Renal cortical epithelial cell (primary cell): ENCODE data around the gene MALL. TPM values are rescaled to one million over a fixed set of nuclear protein-coding genes. Genes with fewer than 3 reads are reported as not detected.
"Not testable (repeated sequence)": the region's sequence is repeated elsewhere in the genome, so short reads cannot be mapped to it uniquely, and the experiment has no call there.

Source experiments
- DNase-seq: peaks from one replicate; pipeline ENCODE4 v3.0.0-alpha.2; 2011; ENCODE audit warnings: low read depth
- total RNA-seq: library from RNA; depleted of rRNA; stranded (reverse); fragments of >200 nt; gene quantifications from 2 replicates; pipeline ENCODE4 v1.2.3, GENCODE V29; 2014

Gene MALL
- 9.7 and 60.8 TPM in 2 replicates for total RNA-seq

GRCh38 chr2:110115291-110116032 lies at the start of gene MALL:
Gene MALL (minus strand): TSS chr2:110115822. CDS start chr2:110115792, 30 bp downstream.
- DNase-seq: peak; percentile 45

DNA sequence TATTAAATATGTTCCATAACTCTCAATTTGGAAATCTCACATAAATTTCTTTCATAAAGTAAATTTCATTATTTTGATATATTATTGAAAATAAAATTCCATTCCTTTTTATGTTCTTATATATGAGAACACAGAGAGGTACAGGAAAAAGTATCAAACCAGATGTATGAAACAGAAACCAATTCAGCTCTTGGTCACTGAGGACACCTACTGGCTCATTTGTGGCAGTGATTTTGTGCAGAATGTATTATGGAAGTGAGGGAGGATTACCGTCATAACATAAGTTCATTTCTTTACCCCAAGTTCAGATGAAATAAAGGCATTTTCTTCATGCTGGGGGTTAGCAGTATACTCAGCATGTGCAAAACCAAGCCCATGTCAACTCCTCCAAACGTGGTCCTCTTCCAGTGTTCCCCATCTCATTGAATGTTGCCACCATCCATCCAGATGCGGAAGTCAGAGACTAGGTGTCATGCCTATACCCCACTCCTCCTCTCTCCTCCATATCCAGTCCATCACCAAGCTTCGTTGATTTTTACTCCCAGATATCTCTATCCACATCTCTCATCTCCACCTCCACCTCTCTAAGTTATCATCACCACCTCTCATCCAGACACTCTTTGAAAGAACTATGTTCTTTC lies 41.7 kb upstream of the MALL start:
- peak; percentile 67 for DNase-seq

- DNase-seq: not testable (repeated sequence)
Observed at GRCh38 chr2:110154828-110155227, 39.2 kb upstream of the MALL start.

- DNase-seq: not testable (repeated sequence)
Observed at GRCh38 chr2:110154188-110154587, 38.6 kb upstream of the MALL start.

DNA sequence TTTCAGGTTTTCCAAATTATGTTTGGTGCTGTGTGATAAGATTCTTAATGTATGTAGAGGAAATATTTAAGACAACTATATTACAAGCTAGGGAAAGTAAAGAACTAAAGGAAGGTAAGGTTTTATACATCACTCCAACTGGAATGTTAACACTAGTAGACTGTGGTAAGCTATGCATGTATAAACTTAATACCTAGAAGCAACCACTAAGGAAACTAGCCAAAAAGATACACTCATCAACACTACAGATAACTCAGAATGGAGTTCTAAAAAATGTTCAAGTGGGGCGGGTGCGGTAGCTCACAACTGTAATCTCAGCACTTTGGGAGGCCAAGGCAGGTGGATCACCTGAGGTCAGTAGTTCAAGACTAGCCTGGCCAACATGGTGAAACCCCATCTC lies 37.8 kb upstream of the MALL start:
- no peak for DNase-seq

DNA sequence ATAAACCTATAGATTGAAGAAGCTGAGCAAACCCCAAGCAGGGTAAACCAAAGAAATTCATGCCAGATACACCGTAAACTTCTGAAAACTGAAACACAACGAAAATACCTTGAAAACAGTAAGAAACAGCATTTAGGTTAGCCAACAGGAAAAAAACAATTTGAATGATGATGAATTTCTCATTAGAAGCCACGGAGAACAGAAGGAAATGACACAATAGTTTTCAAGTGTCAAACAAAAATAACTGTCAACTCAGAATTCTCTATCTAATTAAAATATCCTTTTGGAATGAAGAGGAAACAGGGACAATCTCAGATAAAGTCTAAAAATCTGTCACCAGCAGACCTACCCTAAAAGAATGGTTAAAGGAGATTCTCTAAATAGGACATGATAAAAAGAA lies 37.3 kb upstream of the MALL start:
- no peak for DNase-seq

DNA sequence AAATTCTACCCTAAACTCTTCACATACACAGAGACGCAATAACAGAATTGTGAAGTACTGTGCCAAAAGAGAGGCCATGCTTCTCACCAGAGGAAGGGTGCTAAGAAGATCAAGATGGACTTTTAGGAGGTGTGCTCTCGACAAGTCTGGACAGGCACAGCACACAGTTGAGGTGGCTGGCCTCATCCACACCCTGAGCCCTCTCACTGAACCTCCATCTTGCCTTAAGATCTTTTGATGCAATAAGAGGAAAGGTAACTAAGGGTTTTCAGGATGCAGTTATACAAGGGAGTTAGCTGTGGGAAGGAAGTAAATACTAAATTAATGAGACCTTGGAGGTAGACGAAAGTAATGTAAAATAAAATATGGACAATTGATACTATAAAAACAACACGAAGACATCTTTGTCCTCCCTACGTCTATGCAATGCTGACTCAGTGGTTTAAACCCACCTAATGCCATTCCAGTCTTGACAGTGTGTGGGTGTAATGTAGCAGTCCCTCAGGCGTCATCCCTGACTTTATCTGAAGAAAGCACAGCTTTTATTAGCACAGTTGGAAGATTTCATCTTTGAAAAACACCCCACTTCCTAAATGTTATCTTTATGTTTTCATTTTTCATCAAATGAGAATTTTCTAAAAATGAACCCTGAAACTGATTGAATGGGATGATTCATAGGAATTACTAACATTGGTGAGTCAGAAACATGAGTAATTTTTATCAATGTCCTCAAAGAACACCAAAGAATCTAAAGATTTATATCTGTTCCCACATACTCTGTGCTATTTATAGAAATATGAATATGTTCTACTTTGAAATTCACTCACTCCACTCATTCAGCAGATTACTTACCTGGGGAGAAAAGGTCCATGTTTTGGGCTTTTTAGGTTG lies 34.0 kb upstream of the MALL start:
- DNase-seq: peak; percentile 61

DNA sequence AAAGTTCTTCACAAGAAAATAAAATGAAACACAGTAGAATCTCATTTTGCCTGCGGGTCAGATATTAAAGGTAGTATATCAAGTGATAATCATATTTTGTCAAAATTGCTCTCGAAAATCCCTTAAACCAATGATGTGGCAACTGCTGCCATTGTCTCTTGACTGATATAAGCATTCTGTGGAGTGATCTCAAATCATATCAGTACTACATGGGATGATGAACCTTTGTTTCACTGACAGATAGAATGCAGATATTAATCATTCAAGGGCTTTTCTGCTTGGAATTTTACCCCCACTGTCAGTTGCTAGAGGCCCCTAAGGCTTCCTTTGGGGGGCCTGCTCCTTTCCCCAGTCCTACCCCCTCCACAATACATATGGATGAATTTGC lies 31.3 kb upstream of the MALL start:
- DNase-seq: no peak

DNA sequence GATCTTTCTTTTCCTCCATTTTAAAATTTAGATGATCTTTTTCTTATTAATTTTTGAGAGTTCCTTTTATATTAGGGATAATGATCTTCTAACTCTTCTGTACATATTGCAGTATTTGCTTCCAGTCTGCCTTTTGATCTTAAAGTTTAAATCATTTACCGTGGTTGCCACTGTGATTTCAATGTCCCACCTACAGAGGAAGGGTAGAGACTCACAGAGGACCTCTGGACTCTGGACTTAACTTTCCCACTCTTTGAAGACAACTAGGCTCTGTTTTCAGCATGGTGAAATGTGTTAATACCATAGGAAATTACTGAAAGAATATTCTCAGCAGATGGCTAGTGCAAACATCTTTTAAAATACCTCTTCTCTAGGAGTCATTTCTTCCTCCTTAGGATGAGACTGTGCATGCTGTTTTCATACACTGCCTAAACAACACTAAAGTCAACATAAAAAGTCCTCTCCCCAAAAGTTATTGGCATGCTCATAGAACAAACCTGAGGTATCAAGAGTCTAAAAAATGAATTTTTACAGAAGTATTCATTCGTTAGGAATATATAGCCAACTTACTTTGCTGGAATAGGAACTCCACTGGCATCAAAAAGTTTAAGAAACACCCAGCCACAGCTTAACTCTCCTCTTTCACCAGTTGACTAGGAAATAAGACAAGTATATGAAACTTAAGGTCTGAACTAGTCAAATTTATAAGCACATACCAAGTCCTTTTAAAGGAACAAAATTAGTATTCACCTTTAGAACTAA lies 30.7 kb upstream of the MALL start:
- DNase-seq: no peak

DNA sequence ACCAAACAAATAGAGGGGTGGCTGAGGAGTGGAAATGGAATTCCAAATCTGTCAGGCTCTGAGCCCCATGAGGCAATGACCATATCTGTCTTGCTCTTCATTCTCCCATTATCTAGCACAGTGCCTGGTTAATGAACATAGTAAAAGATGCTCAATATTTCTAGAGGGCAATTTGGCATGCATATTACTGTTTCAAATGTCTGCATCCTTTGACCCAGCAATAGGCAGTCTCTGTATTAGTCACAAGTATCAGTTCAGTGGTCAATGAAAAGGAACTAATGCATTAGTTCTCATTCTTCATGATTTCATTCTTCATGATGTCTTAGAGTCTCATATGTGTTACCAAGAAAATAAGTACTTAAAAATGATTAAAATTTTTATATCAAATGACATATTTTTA lies 28.4 kb upstream of the MALL start:
- no peak for DNase-seq

DNA sequence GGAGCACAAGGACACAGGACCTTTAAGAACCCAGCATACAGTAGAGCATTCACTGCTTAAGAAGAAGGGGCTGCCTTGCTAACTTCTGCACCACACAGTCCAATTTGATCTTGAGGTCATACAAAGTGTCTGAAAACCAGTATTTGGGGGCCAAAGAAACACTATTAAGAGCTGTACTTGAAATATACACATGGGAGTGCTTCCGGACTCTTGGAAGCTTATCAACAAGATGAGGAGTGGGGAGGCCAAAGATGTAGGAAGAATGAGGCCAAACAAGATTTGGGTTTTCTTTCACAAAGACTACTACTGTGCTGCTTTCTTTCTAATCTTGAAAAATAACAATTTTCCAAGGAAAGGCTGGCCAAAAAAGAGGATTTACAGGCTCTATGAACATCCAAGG lies 24.8 kb upstream of the MALL start:
- DNase-seq: no peak

- no peak for DNase-seq
Observed at GRCh38 chr2:110134025-110134424, 18.4 kb upstream of the MALL start.

DNA sequence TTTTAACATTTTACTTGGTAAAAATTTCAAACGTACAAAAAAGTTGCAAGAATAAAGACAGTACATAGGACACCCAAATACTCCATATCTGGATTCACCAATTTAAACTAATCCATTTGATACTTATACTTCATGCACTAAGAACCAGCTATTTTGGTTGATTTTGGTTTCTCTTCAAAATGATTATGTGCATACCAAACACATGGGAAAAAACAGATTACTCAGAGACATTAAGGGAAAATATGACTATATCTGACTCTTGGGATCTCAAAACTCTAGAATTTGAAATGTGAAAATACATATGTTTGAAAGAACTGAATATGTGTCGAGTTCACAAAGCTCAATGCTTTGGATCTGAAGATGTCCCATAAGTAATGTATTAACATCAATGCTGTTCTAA lies 15.5 kb upstream of the MALL start:
- no peak for DNase-seq

DNA sequence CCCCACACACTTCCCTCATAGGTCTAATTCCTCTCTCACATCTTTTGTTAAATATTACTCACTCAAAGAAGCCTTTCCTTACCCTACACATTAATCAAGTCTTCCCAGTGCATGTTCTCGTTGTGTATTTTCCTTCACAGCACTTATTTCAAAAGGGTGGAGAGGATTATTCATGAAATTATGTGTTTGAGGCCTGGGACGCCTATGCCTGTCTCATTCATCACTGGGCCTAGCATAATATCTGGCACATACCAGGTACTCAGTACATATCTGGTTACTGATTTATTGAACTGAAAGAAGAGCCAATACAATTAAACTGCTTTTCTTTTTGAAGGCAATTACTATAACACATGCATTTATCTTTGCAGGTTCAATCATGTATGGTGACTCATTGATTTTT lies 15.1 kb upstream of the MALL start:
- DNase-seq: no peak

DNA sequence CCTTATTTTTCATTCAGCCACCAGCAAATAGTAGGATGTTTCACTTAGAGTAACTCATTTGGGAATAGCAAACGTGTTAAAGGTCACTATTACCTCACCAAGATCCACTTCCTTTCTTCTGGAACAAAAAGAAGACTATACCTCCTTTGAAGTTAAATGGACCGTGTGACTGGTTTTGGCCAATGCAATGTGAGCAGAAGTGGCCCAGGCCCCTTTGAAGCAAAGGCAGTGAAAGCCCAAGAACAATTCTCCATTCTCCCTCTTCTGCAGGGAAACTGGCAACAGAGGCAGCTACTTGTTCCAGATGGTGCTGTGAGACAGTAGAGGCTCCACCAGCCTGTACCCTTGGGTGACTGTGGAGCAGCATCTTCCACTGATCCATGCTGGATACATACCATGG lies 11.3 kb upstream of the MALL start:
- DNase-seq: no peak

GRCh38 chr2:110126086-110126773 lies 10.6 kb upstream of the MALL start:
- peak; percentile 29 for DNase-seq

GRCh38 chr2:110124939-110125691 lies 9.5 kb upstream of the MALL start:
- DNase-seq: peak; percentile 65

DNA sequence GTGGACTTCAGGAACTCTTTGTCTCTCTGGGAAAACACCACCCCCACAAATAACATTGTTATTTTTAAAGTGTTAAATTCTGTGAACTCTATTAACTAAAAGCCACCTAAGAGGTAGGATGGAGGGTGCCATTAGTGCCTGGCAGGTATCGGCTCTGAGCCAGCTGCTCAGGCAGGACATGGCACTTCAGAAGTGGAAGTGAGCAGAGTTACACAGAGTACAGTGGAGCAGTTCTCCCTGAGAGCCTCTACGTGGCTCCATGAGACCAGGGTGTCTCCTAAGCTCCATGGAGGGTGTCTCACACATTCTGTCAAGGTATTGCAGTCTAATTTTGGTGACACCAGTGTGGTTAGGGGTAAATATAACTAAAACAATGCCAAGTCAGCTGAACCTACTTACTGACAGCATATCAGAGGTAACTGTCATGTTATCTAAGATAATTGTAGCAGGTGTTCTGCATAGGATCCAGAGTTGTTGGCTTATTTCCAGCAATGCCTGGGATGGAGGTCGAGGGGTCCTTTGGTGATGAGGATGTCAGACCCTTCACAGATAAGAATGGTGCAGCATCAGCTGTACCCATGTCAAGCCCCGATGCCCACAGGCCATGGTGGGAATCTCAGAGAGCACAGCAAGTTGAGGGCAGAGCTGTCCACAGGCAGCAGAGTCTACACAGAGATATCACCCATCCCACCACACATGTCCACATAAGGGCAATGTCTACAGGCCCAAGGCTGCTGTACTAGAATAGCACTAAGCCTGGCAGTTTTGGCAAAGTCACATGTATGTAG lies 8.6 kb upstream of the MALL start:
- DNase-seq: no peak

- no peak for DNase-seq
Observed at GRCh38 chr2:110121592-110121991, 6.0 kb upstream of the MALL start.

GRCh38 chr2:110121052-110121334 lies 5.4 kb upstream of the MALL start:
- no peak for DNase-seq
